H1 (cell line): ENCODE measurements around the gene RPS26. TPM values are rescaled to one million over a fixed set of nuclear protein-coding genes. Genes with fewer than 3 reads are reported as not detected.

Experiments
- CTCF ChIA-PET: fragments of 300-600 bp; sonication (Branson Sonifier 250); formaldehyde crosslinking; loops from one replicate; lab custom pipeline; 2021; ENCODE audit not compliant: partially characterized antibody; lab: Charles Lee
- POLR2A ChIA-PET: fragments of 300-600 bp; sonication (Branson Sonifier 250); formaldehyde crosslinking; loops from one replicate; lab custom pipeline; 2021; ENCODE audit warnings: inconsistent platforms; ENCODE audit not compliant: partially characterized antibody; lab: Charles Lee
- DNase-seq, 2 experiments: peaks; one replicate each; pipeline versions ENCODE4 v3.0.0 to v3.0.0-alpha.2; 2010 to 2022; ENCODE audit warnings: low spot score in 2 of 2, low read depth in 1 of 2, mixed read lengths in 1 of 2
- FAIRE-seq: peaks from 2 replicates; lab custom pipeline; 2011; peaks lifted over from hg19 to GRCh38; lab: Jason Lieb, UNC
- H2AFZ ChIP-seq: 2 replicates; pipeline ENCODE4 v1.8.1; 2012; ENCODE audit warnings: low read length, inconsistent platforms
- H2AK5ac ChIP-seq: 2 replicates; pipeline ENCODE4 v1.6.1; 2013; ENCODE audit warnings: low read depth, low read length
- H2BK120ac ChIP-seq: replicated peaks from 2 replicates; pipeline ENCODE3; 2013; ENCODE audit warnings: low read depth, low read length, inconsistent platforms
- H2BK12ac ChIP-seq: 2 replicates; pipeline ENCODE4 v1.6.1; 2013; ENCODE audit warnings: low read depth, low read length
- H2BK15ac ChIP-seq: 2 replicates; pipeline ENCODE4 v1.6.1; 2013; ENCODE audit warnings: low read length
- H2BK20ac ChIP-seq: 2 replicates; pipeline ENCODE4 v1.6.1; 2013; ENCODE audit warnings: low read length
- H2BK5ac ChIP-seq: 2 replicates; pipeline ENCODE4 v1.6.1; 2013; ENCODE audit warnings: low read depth, low read length
- H3K14ac ChIP-seq: 2 replicates; pipeline ENCODE4 v1.6.1; 2013; ENCODE audit warnings: inconsistent platforms; ENCODE audit not compliant: insufficient read length
- H3K18ac ChIP-seq: 2 replicates; pipeline ENCODE4 v1.6.1; 2013; ENCODE audit warnings: low read length; ENCODE audit errors: extremely low read depth
- H3K23ac ChIP-seq: 2 replicates; pipeline ENCODE4 v1.6.1; 2013; ENCODE audit warnings: inconsistent platforms; ENCODE audit not compliant: insufficient read length
- H3K23me2 ChIP-seq: 2 replicates; pipeline ENCODE4 v1.6.1; 2013; ENCODE audit warnings: low read depth, low read length
- H3K27ac ChIP-seq: 2 replicates; pipeline ENCODE4 v1.6.1; 2011; ENCODE audit warnings: low read depth, low read length, inconsistent platforms
- H3K27me3 ChIP-seq, 4 experiments: replicated peaks in 1 of 4; 1 replicate in 1 of 4; 2 replicates in 3 of 4; pipeline versions ENCODE4 v1.6.1 to v1.8.1; 2011 to 2013; ENCODE audit warnings: low read length in 3 of 4, mild to moderate bottlenecking in 3 of 4, inconsistent platforms in 2 of 4, mixed read lengths in 2 of 4, moderate library complexity in 1 of 4; ENCODE audit not compliant: control insufficient read depth in 3 of 4, insufficient read depth in 3 of 4; ENCODE audit errors: extremely low read depth in 1 of 4
- H3K36me3 ChIP-seq, 4 experiments: 2 replicates each; pipeline versions ENCODE4 v1.6.1 to v1.8.1; 2011 to 2013; ENCODE audit warnings: mild to moderate bottlenecking in 4 of 4, low read length in 3 of 4, moderate library complexity in 2 of 4, control low read depth in 1 of 4, inconsistent platforms in 1 of 4; ENCODE audit not compliant: insufficient read depth in 4 of 4, control insufficient read depth in 2 of 4
- H3K4ac ChIP-seq: replicated peaks from 2 replicates; pipeline ENCODE3; 2013; ENCODE audit warnings: low read length, low read depth, mixed read lengths, inconsistent platforms; ENCODE audit not compliant: insufficient read length
- H3K4me1 ChIP-seq, 4 experiments: replicated peaks in 1 of 4; 1 replicate in 1 of 4; 2 replicates in 3 of 4; pipeline versions ENCODE4 v1.6.1 to v1.8.1; 2011 to 2013; ENCODE audit warnings: low read length in 3 of 4, inconsistent platforms in 2 of 4, mixed read lengths in 1 of 4; ENCODE audit not compliant: insufficient read depth in 4 of 4, control insufficient read depth in 3 of 4
- H3K4me2 ChIP-seq, 2 experiments: 2 replicates each; pipeline versions ENCODE4 v1.6.1 to v1.8.1; 2011 to 2013; ENCODE audit warnings: low read depth in 2 of 2, low read length in 2 of 2, control low read depth in 1 of 2, inconsistent platforms in 1 of 2, mild to moderate bottlenecking in 1 of 2; ENCODE audit not compliant: insufficient read depth in 1 of 2
- H3K4me3 ChIP-seq, 4 experiments: fragments of 200-600, 300-600 bp in 1 of 4; sonication (generic), shearing (Covaris generic), sonication (Bioruptor Twin) in 1 of 4; 2 replicates each; pipeline versions ENCODE4 v1.5.1 to v1.8.1; 2011 to 2016; ENCODE audit warnings: low read length in 4 of 4, low read depth in 3 of 4, control low read depth in 2 of 4, inconsistent platforms in 2 of 4, mild to moderate bottlenecking in 2 of 4, mixed read lengths in 1 of 4, moderate library complexity in 1 of 4; ENCODE audit not compliant: insufficient read depth in 2 of 4; ENCODE audit errors: extremely low read depth in 1 of 4
- H3K56ac ChIP-seq: replicated peaks from 2 replicates; pipeline ENCODE3; 2013; ENCODE audit warnings: low read depth, mild to moderate bottlenecking, mixed read lengths, low read length, inconsistent platforms; ENCODE audit not compliant: insufficient read length
- H3K79me1 ChIP-seq: 2 replicates; pipeline ENCODE4 v1.6.1; 2013; ENCODE audit warnings: low read depth, low read length, control low read depth
- H3K79me2 ChIP-seq, 2 experiments: 2 replicates each; pipeline versions ENCODE4 v1.6.1 to v1.8.1; 2012 to 2013; ENCODE audit warnings: low read length in 2 of 2, mild to moderate bottlenecking in 2 of 2, inconsistent platforms in 1 of 2; ENCODE audit not compliant: insufficient read depth in 2 of 2, control insufficient read depth in 1 of 2
- H3K9ac ChIP-seq, 4 experiments: replicated peaks in 1 of 4; 1 replicate in 1 of 4; 2 replicates in 3 of 4; pipeline versions ENCODE4 v1.6.1 to v1.8.1; 2011 to 2013; ENCODE audit warnings: low read depth in 3 of 4, low read length in 3 of 4, control low read depth in 2 of 4, mild to moderate bottlenecking in 2 of 4, moderate library complexity in 2 of 4, inconsistent platforms in 1 of 4; ENCODE audit errors: extremely low read depth in 1 of 4
- H3K9me3 ChIP-seq, 2 experiments: 2 replicates each; pipeline versions ENCODE4 v1.6.1 to v1.8.1; 2012 to 2013; ENCODE audit warnings: mild to moderate bottlenecking in 2 of 2, moderate library complexity in 2 of 2, control low read depth in 1 of 2, inconsistent platforms in 1 of 2, low read depth in 1 of 2, low read length in 1 of 2, mixed read lengths in 1 of 2; ENCODE audit not compliant: insufficient read depth in 2 of 2
- H4K20me1 ChIP-seq, 2 experiments: replicated peaks in 1 of 2; 2 replicates each; pipeline versions ENCODE3 to v1.8.1; 2011 to 2013; ENCODE audit warnings: inconsistent platforms in 2 of 2, low read length in 2 of 2, mild to moderate bottlenecking in 1 of 2; ENCODE audit not compliant: insufficient read depth in 2 of 2, control insufficient read depth in 1 of 2
- H4K5ac ChIP-seq: 2 replicates; pipeline ENCODE4 v1.6.1; 2013; ENCODE audit warnings: low read length, low read depth, mixed read lengths, inconsistent platforms; ENCODE audit not compliant: insufficient read length
- H4K8ac ChIP-seq: 2 replicates; pipeline ENCODE4 v1.8.0; 2013; ENCODE audit warnings: mild to moderate bottlenecking, moderate library complexity, low read length, inconsistent platforms; ENCODE audit not compliant: insufficient read depth; ENCODE audit errors: extremely low read depth
- H4K91ac ChIP-seq: replicated peaks from 2 replicates; pipeline ENCODE3; 2013; ENCODE audit warnings: low read length, mixed read lengths, inconsistent platforms; ENCODE audit not compliant: insufficient read length
- CBX5 ChIP-seq: fragments of 300-800, 300-1000 bp; sonication (generic); IDR thresholded peaks from 2 replicates; pipeline ENCODE4 v1.7.1; 2016; ENCODE audit warnings: antibody characterized with exemption, low read length, low read depth
- CEBPB ChIP-seq: IDR thresholded peaks from 2 replicates; pipeline ENCODE4 v1.6.1; 2012; ENCODE audit warnings: low read depth, low read length
- CTBP2 ChIP-seq: IDR thresholded peaks from 2 replicates; pipeline ENCODE4 v1.7.0; 2011; ENCODE audit warnings: borderline replicate concordance, mild to moderate bottlenecking, moderate library complexity, mixed read lengths, low read length; ENCODE audit not compliant: insufficient read depth, insufficient read length
- EZH2 ChIP-seq: fragments of 200-600 bp; sonication (generic); IDR thresholded peaks from 2 replicates; pipeline ENCODE4 v1.7.1; 2012; ENCODE audit warnings: low read depth, mild to moderate bottlenecking, moderate library complexity, low read length, inconsistent platforms; ENCODE audit not compliant: severe bottlenecking
- HDAC6 ChIP-seq: IDR thresholded peaks from one replicate; pipeline ENCODE4 v1.7.1; 2012; ENCODE audit warnings: low read depth, mild to moderate bottlenecking, inconsistent platforms, low read length, moderate library complexity
- JUND ChIP-seq: IDR thresholded peaks from 2 replicates; pipeline ENCODE4 v1.6.1; 2011; ENCODE audit warnings: mild to moderate bottlenecking, improper control_type of control experiment, low read length
- KDM5A ChIP-seq: fragments of 200-600 bp; IDR thresholded peaks from 2 replicates; pipeline ENCODE4 v1.7.1; 2012; ENCODE audit warnings: mild to moderate bottlenecking, low read length, inconsistent platforms, mixed read lengths
- NRF1 ChIP-seq: IDR thresholded peaks from 2 replicates; pipeline ENCODE4 v1.6.1; 2011; ENCODE audit warnings: mild to moderate bottlenecking, low read depth, low read length, improper control_type of control experiment
- POLR2A ChIP-seq, 2 experiments: IDR thresholded peaks; 1 replicate in 1 of 2; 2 replicates in 1 of 2; pipeline ENCODE4 v1.6.1; 2011; ENCODE audit warnings: low read depth in 2 of 2, low read length in 2 of 2, mild to moderate bottlenecking in 2 of 2; ENCODE audit errors: control extremely low read depth in 1 of 2
- POU5F1 ChIP-seq: IDR thresholded peaks from 2 replicates; pipeline ENCODE4 v1.6.1; 2011; ENCODE audit warnings: low read depth, mild to moderate bottlenecking, low read length, moderate library complexity
- RBBP5 ChIP-seq: IDR thresholded peaks from 2 replicates; pipeline ENCODE4 v1.7.1; 2012; ENCODE audit warnings: low read depth, mild to moderate bottlenecking, inconsistent platforms, low read length, moderate library complexity, borderline replicate concordance
- RFX5 ChIP-seq: IDR thresholded peaks from 2 replicates; pipeline ENCODE4 v1.6.1; 2011; ENCODE audit warnings: low read depth, low read length, improper control_type of control experiment, borderline replicate concordance
- SIRT6 ChIP-seq: IDR thresholded peaks from one replicate; pipeline ENCODE4 v1.7.1; 2012; ENCODE audit warnings: low read length, inconsistent platforms
- TAF1 ChIP-seq: IDR thresholded peaks from 2 replicates; pipeline ENCODE4 v1.6.1; 2011; ENCODE audit warnings: mild to moderate bottlenecking, low read depth, low read length
- TCF12 ChIP-seq: IDR thresholded peaks from 2 replicates; pipeline ENCODE4 v1.6.1; 2011; ENCODE audit warnings: low read depth, mild to moderate bottlenecking, low read length
- WGBS, 2 experiments: shearing (Covaris generic) in 1 of 2; methylation state at CpG; one replicate each; pipeline versions ENCODE4 v1.1.6 to v1.1.7; 2013 to 2015; ENCODE audit warnings: low lambda C conversion rate in 2 of 2, mixed read lengths in 2 of 2, inconsistent platforms in 1 of 2, low coverage in 1 of 2, missing lambda C conversion rate in 1 of 2; ENCODE audit not compliant: insufficient replicate concordance in 2 of 2, insufficient coverage in 1 of 2, insufficient read length in 1 of 2; ENCODE audit errors: extremely low coverage in 1 of 2, missing lambda C conversion rate in 1 of 2; 5-methylcytosine and 5-hydroxymethylcytosine counted together
- polyA plus RNA-seq, 7 experiments: library from polyadenylated mRNA; depleted of rRNA in 3 of 7; stranded (reverse) in 5 of 7; unstranded in 2 of 7; fragments of >200 nt in 5 of 7; fragments of 200-250 nt in 2 of 7; gene quantifications; 1 replicate in 5 of 7; 2 replicates in 1 of 7; 4 replicates in 1 of 7; pipeline versions ENCODE4 v1.2.1 to v1.2.3, GENCODE V29; 2011 to 2013; ENCODE audit warnings: missing spikeins in 2 of 7, mixed read lengths in 2 of 7
- total RNA-seq: library from RNA; stranded (reverse); fragmentation: NEBNext Ultra II Directional; extraction: Animal tissue kit (Norgen Biotek cat#: 25700); gene quantifications from 2 replicates; pipeline ENCODE4 v1.2.1, GENCODE V29; 2021

RPS26 gene
- total and polyA plus RNA-seq, 2 of the 8 experiments (the other 6 are each of a cell fraction or from before 2014, with no cell fraction given), result 53.4 to 1,922 TPM

DNA sequence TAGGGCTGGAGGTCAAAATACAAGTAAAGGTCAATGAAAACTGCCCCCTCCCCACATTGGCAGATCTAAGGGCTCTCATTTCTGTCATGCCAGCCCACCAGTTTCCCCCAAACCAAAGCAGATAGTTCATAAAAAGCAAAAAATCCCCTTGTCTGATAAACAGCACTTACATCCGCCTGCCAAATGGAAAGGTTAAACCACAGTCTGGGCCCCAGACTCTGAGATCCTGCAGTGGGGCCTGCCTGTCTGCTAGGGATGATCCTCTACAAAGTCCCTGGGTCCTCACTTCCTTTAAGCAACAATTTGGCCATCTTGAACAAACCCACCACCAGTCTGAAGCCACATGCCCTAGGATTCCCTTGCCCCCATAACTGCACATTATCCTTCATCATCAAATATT is 9.7 kb upstream of the RPS26 start:
- Histone ChIP-seq H4K5ac (no peak overlapping the region), H3K23ac (no peak overlapping the region), H3K79me1 (no peaks in the 10 kb centered on the region; the same call in 1 of the 2 replicates), H3K27me3 (no peaks in the 10 kb centered on the region), H3K4me2 (no peak overlapping the region), H3K4ac (no peak overlapping the region), H3K18ac (no peak overlapping the region), H3K23me2 (no peaks in the 10 kb centered on the region), H3K79me2 (no peaks in the 10 kb centered on the region), H2BK12ac (no peak overlapping the region), H3K56ac (no peak overlapping the region), H3K9ac (no peak overlapping the region), H3K27ac (no peak overlapping the region), H2AFZ (no peak overlapping the region), H2BK120ac (no peak overlapping the region), H2AK5ac (no peak overlapping the region), H4K20me1 (no peaks in the 10 kb centered on the region), H2BK5ac (no peak overlapping the region), H4K8ac (no peak overlapping the region), H2BK15ac (no peak overlapping the region), H3K36me3 (peaks cover 8 to 45% (median 28%) of the 10 kb centered on the region in 4 experiments; a peak in 7 of 8 replicates), H3K4me1 (no peaks in the 10 kb centered on the region), H3K4me3 (no peak overlapping the region), H4K91ac (no peak overlapping the region), H2BK20ac (no peak overlapping the region), H3K9me3 (no peaks in the 10 kb centered on the region; a peak in 1 of 4 replicates), H3K14ac (no peak overlapping the region)
- ChIA-PET CTCF (interaction anchor here (1.0 to 1.5 kb wide), 3 partner anchors 9 to 49 kb away, joined by 3 to 7 read pairs (median 4); no protein-coding TSS in a partner anchor), POLR2A (interaction anchor here (1.0 to 2.7 kb wide), 4 partner anchors 9 to 58 kb away, joined by 3 to 11 read pairs (median 4); partner anchors contain the start of gene RAB5B)
- no peak for DNase-seq
- 78% methylated on average over 1 of the region's 1 CpG; no CpG with 5 or more reads in 1 of the 2 experiments for WGBS, 2 experiments
- TF ChIP-seq TCF12 (no peak), NRF1 (no peak), POLR2A (IDR thresholded peaks at IDR 0.05; ENCODE audit: control extremely low read depth in 1 of 2, low read depth in 2 of 2, low read length in 2 of 2) (no peak), JUND (no peak), CEBPB (no peak), SIRT6 (no peak), EZH2 (no peak), POU5F1 (no peak), RBBP5 (no peak), HDAC6 (no peak), TAF1 (no peak), CTBP2 (no peak), CBX5 (no peak), KDM5A (no peak), RFX5 (no peak)
- FAIRE-seq, result no peak
